K562 (cell line): ENCODE measurements around the gene AFF1. TPM values are rescaled to one million over a fixed set of nuclear protein-coding genes. Genes with fewer than 3 reads are reported as not detected.

Experiments
- ARID1B ChIP-seq: fragments of 450-650 bp; IDR thresholded peaks from 2 replicates; pipeline ENCODE4 v1.6.1; 2016; ENCODE audit warnings: antibody characterized with exemption, mild to moderate bottlenecking, inconsistent platforms
- CC2D1A ChIP-seq: fragments of 450-650 bp; IDR thresholded peaks from 2 replicates; pipeline ENCODE4 v1.6.1; 2017; ENCODE audit warnings: mild to moderate bottlenecking
- CHCHD3 ChIP-seq: fragments of 250-450 bp; sonication (Bioruptor Pico); IDR thresholded peaks from 2 replicates; pipeline ENCODE4 v2.1.2; 2022; ENCODE audit warnings: mild to moderate bottlenecking
- ELK1 ChIP-seq: sonication (generic); formaldehyde crosslinking; IDR thresholded peaks from 2 replicates; pipeline ENCODE4 v1.8.1; 2022; ENCODE audit warnings: missing genetic modification reagents
- EP300 ChIP-seq: IDR thresholded peaks from 2 replicates; pipeline ENCODE4 v1.6.1; 2012; ENCODE audit warnings: low read length, improper control_type of control experiment
- HDAC6 ChIP-seq: IDR thresholded peaks from 2 replicates; pipeline ENCODE4 v1.6.1; 2012; ENCODE audit warnings: low read depth, mild to moderate bottlenecking, control low read depth, inconsistent platforms, low read length, moderate library complexity
- HMBOX1 ChIP-seq: sonication (generic); IDR thresholded peaks from 2 replicates; pipeline ENCODE4 v1.6.1; 2016
- HNRNPL ChIP-seq: fragments of 200-400 bp; formaldehyde crosslinking; IDR thresholded peaks from 2 replicates; pipeline ENCODE4 v1.6.1; 2017; ENCODE audit warnings: low read depth, mild to moderate bottlenecking, low read length
- MAFF ChIP-seq: IDR thresholded peaks from 2 replicates; pipeline ENCODE4 v1.6.1; 2012; ENCODE audit warnings: low read length, improper control_type of control experiment
- MEF2D ChIP-seq: conservative IDR thresholded peaks from 2 replicates; pipeline ENCODE4 v1.6.1; 2016; ENCODE audit warnings: low read depth, missing genetic modification characterization, missing compliant biosample characterization
- NFE2 ChIP-seq: IDR thresholded peaks from 2 replicates; pipeline ENCODE4 v1.6.1; 2014; ENCODE audit warnings: antibody characterized with exemption, low read depth
- NUFIP1 ChIP-seq: fragments of 450-650 bp; IDR thresholded peaks from 2 replicates; pipeline ENCODE4 v1.6.1; 2018; ENCODE audit not compliant: partially characterized antibody
- RBM17 ChIP-seq: fragments of 200-400 bp; formaldehyde crosslinking; IDR thresholded peaks from 2 replicates; pipeline ENCODE4 v1.6.1; 2017; ENCODE audit warnings: low read depth, mild to moderate bottlenecking, low read length, borderline replicate concordance
- SOX6 ChIP-seq: fragments of 450-650 bp; IDR thresholded peaks from 2 replicates; pipeline ENCODE4 v1.6.1; 2014; ENCODE audit warnings: mild to moderate bottlenecking
- SRSF9 ChIP-seq: fragments of 200-400 bp; formaldehyde crosslinking; IDR thresholded peaks from 2 replicates; pipeline ENCODE4 v1.6.1; 2017; ENCODE audit warnings: low read depth, low read length, borderline replicate concordance
- TSC22D4 ChIP-seq: fragments of 450-650 bp; IDR thresholded peaks from 2 replicates; pipeline ENCODE4 v1.6.1; 2016; ENCODE audit warnings: missing genetic modification characterization, missing biosample characterization, control low read depth
- U2AF2 ChIP-seq: fragments of 200-400 bp; formaldehyde crosslinking; optimal IDR thresholded peaks from 2 replicates; pipeline ENCODE3; 2017; ENCODE audit warnings: low read depth, mild to moderate bottlenecking, low read length
- WHSC1 ChIP-seq: IDR thresholded peaks from one replicate; pipeline ENCODE4 v1.6.1; 2012; ENCODE audit warnings: low read length, control low read depth, inconsistent platforms
- XRCC5 ChIP-seq: fragments of 200-400 bp; formaldehyde crosslinking; IDR thresholded peaks from 2 replicates; pipeline ENCODE4 v1.6.1; 2017; ENCODE audit warnings: low read depth, mild to moderate bottlenecking, low read length
- ZKSCAN3 ChIP-seq: fragments of 250-450 bp; sonication (Bioruptor Pico); IDR thresholded peaks from 2 replicates; pipeline ENCODE4 v1.4.0; 2020
- ZNF12 ChIP-seq: sonication (generic); formaldehyde crosslinking; IDR thresholded peaks from 2 replicates; pipeline ENCODE4 v1.4.0; 2020; ENCODE audit warnings: mild to moderate bottlenecking, missing genetic modification reagents
- ZNF507 ChIP-seq: conservative IDR thresholded peaks from 2 replicates; pipeline ENCODE4 v1.6.1; 2017; ENCODE audit warnings: missing genetic modification characterization, missing compliant biosample characterization
- ZNF583 ChIP-seq: fragments of 250-450 bp; sonication (Bioruptor Pico); IDR thresholded peaks from 2 replicates; pipeline ENCODE4 v1.4.0; 2020
- ZNF589 ChIP-seq: fragments of 200-800 bp; sonication (Bioruptor generic); IDR thresholded peaks from 2 replicates; pipeline ENCODE4 v1.6.1; 2016; ENCODE audit warnings: low read depth, missing genetic modification characterization, missing compliant biosample characterization
- polyA plus RNA-seq, 8 experiments: library from polyadenylated mRNA; depleted of rRNA in 4 of 8; stranded (reverse) in 5 of 8; unstranded in 3 of 8; fragments of >200 nt; fragmentation: Nextera tagmentation in 2 of 8; fragmentation: Illumina TruSeq in 1 of 8; extraction: Ambion mirVana in 2 of 8; extraction: Trizol in 1 of 8; gene quantifications; 2 replicates each; pipeline versions ENCODE4 v1.2.1 to v1.2.3, GENCODE V29; 2011 to 2014; ENCODE audit warnings: inconsistent platforms in 1 of 8, missing spikeins in 1 of 8
- total RNA-seq, 7 experiments: library from RNA; depleted of rRNA in 6 of 7; stranded (reverse); fragments of >200 nt in 6 of 7; fragmentation: Illumina TruSeq in 2 of 7; extraction: Trizol in 2 of 7; gene quantifications; 2 replicates each; pipeline versions ENCODE4 v1.2.1 to v1.2.3, GENCODE V29; 2011 to 2021; ENCODE audit warnings: low replicate concordance in 1 of 7
- TF ChIP-seq, protein P1 (sequence below): fragments of 250-450 bp; sonication (Bioruptor Pico); IDR thresholded peaks from 2 replicates; pipeline ENCODE4 v1.9.0; 2021; ENCODE audit warnings: mild to moderate bottlenecking, inconsistent platforms
- TF ChIP-seq, protein P2 (sequence below), 2 experiments: fragments of 450-650 bp in 1 of 2; sonication (generic) in 1 of 2; formaldehyde crosslinking; conservative IDR thresholded peaks; 2 replicates each; pipeline versions ENCODE4 v1.4.0 to v1.8.1; 2020 to 2022; ENCODE audit warnings: mild to moderate bottlenecking in 1 of 2, missing genetic modification reagents in 1 of 2

AFF1 gene
- total and polyA plus RNA-seq, 9 of the 15 experiments (the other 6 are each of a cell fraction or from before 2014, with no cell fraction given), result 4.1 to 47.5 (median 17.2) TPM

DNA sequence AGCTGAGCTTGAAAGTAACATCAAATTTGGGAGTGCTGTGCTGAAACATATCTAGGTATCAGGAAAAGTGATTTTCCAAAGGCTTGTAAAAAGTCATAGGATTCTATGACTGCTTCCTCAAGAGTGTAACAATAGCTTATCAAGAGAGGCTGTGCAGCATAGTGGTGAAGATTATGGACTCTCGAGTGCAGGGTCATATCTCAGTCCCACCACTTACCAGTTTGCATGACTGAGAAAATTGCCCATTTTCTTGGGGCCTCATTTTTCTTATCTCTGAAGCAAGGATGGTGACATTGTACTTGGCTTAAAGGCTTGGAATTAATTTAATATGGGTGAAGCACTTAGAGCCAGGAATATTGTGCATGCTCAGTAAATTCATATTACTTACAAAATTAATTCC lies 57.2 kb downstream of the AFF1 start (continued):
- TF ChIP-seq ELK1 (CRISPR knock-in tag), result no peak
- TF ChIP-seq HDAC6, result no peak
- no peak for TF ChIP-seq ZNF12 (CRISPR knock-in tag)
- TF ChIP-seq RBM17, result no peak
- TF ChIP-seq, protein P1, sequence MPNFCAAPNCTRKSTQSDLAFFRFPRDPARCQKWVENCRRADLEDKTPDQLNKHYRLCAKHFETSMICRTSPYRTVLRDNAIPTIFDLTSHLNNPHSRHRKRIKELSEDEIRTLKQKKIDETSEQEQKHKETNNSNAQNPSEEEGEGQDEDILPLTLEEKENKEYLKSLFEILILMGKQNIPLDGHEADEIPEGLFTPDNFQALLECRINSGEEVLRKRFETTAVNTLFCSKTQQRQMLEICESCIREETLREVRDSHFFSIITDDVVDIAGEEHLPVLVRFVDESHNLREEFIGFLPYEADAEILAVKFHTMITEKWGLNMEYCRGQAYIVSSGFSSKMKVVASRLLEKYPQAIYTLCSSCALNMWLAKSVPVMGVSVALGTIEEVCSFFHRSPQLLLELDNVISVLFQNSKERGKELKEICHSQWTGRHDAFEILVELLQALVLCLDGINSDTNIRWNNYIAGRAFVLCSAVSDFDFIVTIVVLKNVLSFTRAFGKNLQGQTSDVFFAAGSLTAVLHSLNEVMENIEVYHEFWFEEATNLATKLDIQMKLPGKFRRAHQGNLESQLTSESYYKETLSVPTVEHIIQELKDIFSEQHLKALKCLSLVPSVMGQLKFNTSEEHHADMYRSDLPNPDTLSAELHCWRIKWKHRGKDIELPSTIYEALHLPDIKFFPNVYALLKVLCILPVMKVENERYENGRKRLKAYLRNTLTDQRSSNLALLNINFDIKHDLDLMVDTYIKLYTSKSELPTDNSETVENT (CRISPR knock-in tag), result no peak
- no peak for TF ChIP-seq HNRNPL
- peak; percentile 35; the same call in 1 of the 2 replicates for TF ChIP-seq NFE2
- peak; percentile 65 for TF ChIP-seq HMBOX1
- no peak for TF ChIP-seq MEF2D
- no peak for TF ChIP-seq ZNF589 (CRISPR knock-in tag)
- TF ChIP-seq CC2D1A, result no peak
- TF ChIP-seq SOX6, result peak; percentile 61
- TF ChIP-seq MAFF, result no peak
- no peak for TF ChIP-seq ZNF507 (tag)
- TF ChIP-seq ZKSCAN3 (CRISPR knock-in tag), result no peak
- no peak for TF ChIP-seq NUFIP1
- TF ChIP-seq ZNF583 (CRISPR knock-in tag), result no peak
- no peak for TF ChIP-seq SRSF9
- TF ChIP-seq TSC22D4, result no peak
- no peak for TF ChIP-seq XRCC5
- TF ChIP-seq ARID1B, result peak; percentile 76
- no peak for TF ChIP-seq U2AF2
- TF ChIP-seq CHCHD3 (CRISPR knock-in tag), result no peak
- peak; percentile 12; the same call in 1 of the 2 replicates for TF ChIP-seq EP300
- TF ChIP-seq WHSC1, result no peak
- TF ChIP-seq, protein P2, sequence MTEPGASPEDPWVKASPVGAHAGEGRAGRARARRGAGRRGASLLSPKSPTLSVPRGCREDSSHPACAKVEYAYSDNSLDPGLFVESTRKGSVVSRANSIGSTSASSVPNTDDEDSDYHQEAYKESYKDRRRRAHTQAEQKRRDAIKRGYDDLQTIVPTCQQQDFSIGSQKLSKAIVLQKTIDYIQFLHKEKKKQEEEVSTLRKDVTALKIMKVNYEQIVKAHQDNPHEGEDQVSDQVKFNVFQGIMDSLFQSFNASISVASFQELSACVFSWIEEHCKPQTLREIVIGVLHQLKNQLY (CRISPR knock-in tag; conservative IDR thresholded peaks at IDR 0.05), result no peak
